GM23248 (cell line): Measurements from ENCODE around the gene VAV2.

Experiments used
- EZH2 ChIP-seq: fragments of 200-600 bp; sonication (generic); IDR thresholded peaks from 2 replicates; pipeline ENCODE4 v1.6.1; 2018; ENCODE audit warnings: antibody characterized with exemption, mild to moderate bottlenecking; ENCODE audit not compliant: insufficient read depth, poor library complexity, severe bottlenecking
- EZH2phosphoT487 ChIP-seq: fragments of 200-600 bp; sonication (generic); IDR thresholded peaks from 2 replicates; pipeline ENCODE4 v1.6.1; 2018; ENCODE audit warnings: antibody characterized with exemption, moderate library complexity, mild to moderate bottlenecking, low read depth; ENCODE audit not compliant: insufficient read depth

DNA sequence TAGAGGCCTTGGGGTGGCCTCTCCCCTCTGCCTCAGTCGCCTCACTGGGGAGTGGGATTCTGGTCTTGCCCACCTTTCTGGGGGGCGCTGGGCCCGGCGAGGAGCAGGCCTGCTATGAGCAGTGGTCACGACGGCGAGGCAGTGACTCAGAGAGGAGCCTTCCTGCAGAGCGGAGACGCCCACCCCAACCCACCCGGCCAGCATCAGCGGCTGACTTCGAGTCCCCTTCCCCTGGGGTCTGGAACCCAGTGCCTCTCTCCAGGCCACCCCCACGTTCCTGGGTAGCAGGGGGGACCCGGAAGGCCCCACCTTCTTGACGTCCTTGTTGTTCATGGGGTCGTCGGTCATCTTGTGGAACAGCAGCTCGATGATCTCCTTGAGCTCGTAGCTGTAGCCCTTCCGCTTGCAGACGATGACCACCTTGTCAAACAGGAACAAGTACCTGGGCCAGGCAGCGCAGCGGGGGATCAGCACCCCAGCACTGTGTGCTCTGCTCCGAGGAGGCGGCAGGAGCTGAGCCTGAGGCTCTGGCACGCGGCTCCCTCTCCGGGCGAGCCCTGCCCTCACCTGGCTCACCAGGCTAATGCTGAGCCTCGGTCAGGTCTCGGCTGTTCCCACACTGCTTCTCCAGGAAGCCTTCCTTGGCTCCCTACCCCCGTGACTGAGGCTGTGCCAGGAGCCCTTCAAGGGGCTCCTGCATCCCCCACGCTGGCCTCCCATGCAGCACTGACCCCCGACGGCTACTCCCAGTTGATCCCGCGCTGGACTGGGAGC is 203.9 kb downstream of the VAV2 start:
- TF ChIP-seq EZH2 (no peak), EZH2phosphoT487 (no peak)
